Prostate gland (tissue), 2 donors: ENCODE measurements around the gene STOML1.

Experiments
- POLR2AphosphoS5 ChIP-seq: sonication (generic); formaldehyde crosslinking; IDR thresholded peaks from one replicate; pipeline ENCODE4 v1.6.1; 2017; ENCODE audit warnings: antibody characterized with exemption
- TF ChIP-seq, protein P1 (sequence below), 4 experiments: fragments of 200-600 bp in 2 of 4; fragments of 450-650 bp in 2 of 4; sonication (generic) in 2 of 4; IDR thresholded peaks; 1 replicate in 3 of 4; 2 replicates in 1 of 4; pipeline ENCODE4 v1.5.1; 2016 to 2019; ENCODE audit warnings: antibody characterized with exemption in 4 of 4, mild to moderate bottlenecking in 2 of 4, moderate library complexity in 2 of 4

DNA sequence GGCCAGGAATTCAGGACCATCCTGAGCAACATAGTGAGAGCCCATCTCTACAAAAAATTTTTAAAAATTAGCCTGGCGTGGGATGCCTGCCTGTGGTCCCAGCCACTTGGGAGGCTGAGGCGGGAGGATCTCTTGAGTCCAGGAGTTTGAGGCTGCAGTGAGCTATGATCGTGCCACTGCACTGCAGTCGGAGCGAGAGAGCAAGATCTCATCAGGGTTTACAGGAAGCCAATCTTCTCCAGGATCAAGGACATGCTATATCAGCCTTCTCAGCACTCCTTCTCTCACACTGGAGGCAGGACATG is 451 bp upstream of the STOML1 start:
- TF ChIP-seq POLR2AphosphoS5: no peak
- TF ChIP-seq, protein P1, sequence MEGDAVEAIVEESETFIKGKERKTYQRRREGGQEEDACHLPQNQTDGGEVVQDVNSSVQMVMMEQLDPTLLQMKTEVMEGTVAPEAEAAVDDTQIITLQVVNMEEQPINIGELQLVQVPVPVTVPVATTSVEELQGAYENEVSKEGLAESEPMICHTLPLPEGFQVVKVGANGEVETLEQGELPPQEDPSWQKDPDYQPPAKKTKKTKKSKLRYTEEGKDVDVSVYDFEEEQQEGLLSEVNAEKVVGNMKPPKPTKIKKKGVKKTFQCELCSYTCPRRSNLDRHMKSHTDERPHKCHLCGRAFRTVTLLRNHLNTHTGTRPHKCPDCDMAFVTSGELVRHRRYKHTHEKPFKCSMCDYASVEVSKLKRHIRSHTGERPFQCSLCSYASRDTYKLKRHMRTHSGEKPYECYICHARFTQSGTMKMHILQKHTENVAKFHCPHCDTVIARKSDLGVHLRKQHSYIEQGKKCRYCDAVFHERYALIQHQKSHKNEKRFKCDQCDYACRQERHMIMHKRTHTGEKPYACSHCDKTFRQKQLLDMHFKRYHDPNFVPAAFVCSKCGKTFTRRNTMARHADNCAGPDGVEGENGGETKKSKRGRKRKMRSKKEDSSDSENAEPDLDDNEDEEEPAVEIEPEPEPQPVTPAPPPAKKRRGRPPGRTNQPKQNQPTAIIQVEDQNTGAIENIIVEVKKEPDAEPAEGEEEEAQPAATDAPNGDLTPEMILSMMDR (IDR thresholded peaks at IDR 0.05): no peak
